GM12878 (cell line): ENCODE results near the gene TLL2. TPM values are rescaled to one million over a fixed set of nuclear protein-coding genes. Genes with fewer than 3 reads are reported as not detected.

Source experiments
- ATAC-seq: fragments of 200-7000 bp; cut with Tn5 transposase; 3 replicates; pipeline ENCODE4 v1.9.1; 2020; ENCODE audit warnings: mild to moderate bottlenecking, moderate library complexity
- BruUV-seq: library from RNA; stranded (reverse); fragments of 400-500 nt; replicated peaks from 2 replicates; lab custom pipeline; 2021; lab: Mats Ljungman, UMichigan
- CTCF ChIA-PET: fragments of 300-600 bp; sonication (Branson Sonifier 250); formaldehyde crosslinking; extraction: SDS; loops from one replicate; lab custom pipeline; 2021; ENCODE audit warnings: inconsistent platforms; lab: Yijun Ruan, JAX
- POLR2A ChIA-PET: fragments of 350-600 bp; formaldehyde crosslinking; extraction: SDS; loops from one replicate; lab custom pipeline; 2021; ENCODE audit warnings: inconsistent platforms; lab: Charles Lee
- RAD21 ChIA-PET: fragments of 300-600 bp; sonication (Branson Sonifier 250); formaldehyde crosslinking; loops from one replicate; lab custom pipeline; 2023; ENCODE audit warnings: antibody characterized with exemption; ENCODE audit not compliant: unreplicated experiment; lab: Charles Lee
- SMC1A ChIA-PET: fragments of 300-600 bp; sonication (Branson Sonifier 250); formaldehyde crosslinking; loops from one replicate; lab custom pipeline; 2023; ENCODE audit not compliant: unreplicated experiment, uncharacterized antibody; lab: Charles Lee
- DNase-seq: peaks from one replicate; pipeline ENCODE4 v3.0.0-alpha.2; 2011; ENCODE audit warnings: low read depth, low spot score
- FAIRE-seq: peaks from 3 replicates; lab custom pipeline; 2011; peaks lifted over from hg19 to GRCh38; lab: Jason Lieb, UNC
- H2AFZ ChIP-seq: 2 replicates; pipeline ENCODE4 v1.6.0; 2011; ENCODE audit warnings: low read depth, low read length, control low read depth; ENCODE audit not compliant: control insufficient read depth
- H3K27ac ChIP-seq: 2 replicates; pipeline ENCODE4 v1.5.1; 2011; ENCODE audit warnings: control low read depth; ENCODE audit not compliant: control insufficient read depth, insufficient read depth
- H3K27me3 ChIP-seq, 2 experiments: replicated peaks in 1 of 2; 2 replicates each; pipeline versions ENCODE4 v1.6.0 to v1.6.1; 2011; ENCODE audit warnings: low read length in 1 of 2; ENCODE audit not compliant: control insufficient read depth in 2 of 2, insufficient read depth in 2 of 2
- H3K36me3 ChIP-seq, 2 experiments: 2 replicates each; pipeline ENCODE4 v1.5.1; 2011; ENCODE audit warnings: low read length in 1 of 2; ENCODE audit not compliant: control insufficient read depth in 2 of 2, insufficient read depth in 2 of 2
- H3K4me1 ChIP-seq: 2 replicates; pipeline ENCODE4 v1.6.1; 2011; ENCODE audit warnings: mild to moderate bottlenecking, low read length, moderate library complexity, mixed read lengths; ENCODE audit not compliant: control insufficient read depth, insufficient read depth
- H3K4me2 ChIP-seq: 2 replicates; pipeline ENCODE4 v1.6.0; 2011; ENCODE audit warnings: control low read depth; ENCODE audit not compliant: control insufficient read depth, insufficient read depth
- H3K4me3 ChIP-seq: fragments of 200-600 bp; sonication (generic); 2 replicates; pipeline ENCODE4 v1.5.1; 2016
- H3K79me2 ChIP-seq: 2 replicates; pipeline ENCODE4 v1.6.0; 2011; ENCODE audit warnings: low read length; ENCODE audit not compliant: control insufficient read depth, insufficient read depth
- H3K9ac ChIP-seq: 2 replicates; pipeline ENCODE4 v1.8.0; 2011; ENCODE audit warnings: low read length, control low read depth, mixed read lengths; ENCODE audit not compliant: control insufficient read depth, insufficient read depth
- H3K9me3 ChIP-seq: replicated peaks from 3 replicates; pipeline ENCODE4 v1.5.1; 2011; ENCODE audit warnings: mild to moderate bottlenecking, low read length; ENCODE audit not compliant: control insufficient read depth, insufficient read depth
- H4K20me1 ChIP-seq: 2 replicates; pipeline ENCODE4 v1.6.0; 2011; ENCODE audit not compliant: control insufficient read depth, insufficient read depth
- BRCA1 ChIP-seq: IDR thresholded peaks from 2 replicates; pipeline ENCODE4 v1.6.1; 2011; ENCODE audit warnings: low read depth, low read length, improper control_type of control experiment
- DPF2 ChIP-seq: fragments of 450-650 bp; IDR thresholded peaks from 2 replicates; pipeline ENCODE4 v1.6.1; 2017; ENCODE audit warnings: mild to moderate bottlenecking
- EED ChIP-seq: sonication (generic); IDR thresholded peaks from 2 replicates; pipeline ENCODE4 v1.6.1; 2016; ENCODE audit warnings: antibody characterized with exemption, low read depth
- EP300 ChIP-seq, 2 experiments: fragments of 150-350 bp in 1 of 2; IDR thresholded peaks; 2 replicates each; pipeline ENCODE4 v1.6.1; 2011 to 2012; ENCODE audit warnings: low read depth in 2 of 2, low read length in 2 of 2, borderline replicate concordance in 1 of 2, improper control_type of control experiment in 1 of 2, inconsistent platforms in 1 of 2; ENCODE audit not compliant: control insufficient read depth in 1 of 2
- IKZF1 ChIP-seq: fragments of 450-650 bp; conservative IDR thresholded peaks from 2 replicates; pipeline ENCODE4 v1.6.1; 2017; ENCODE audit warnings: antibody characterized with exemption, mild to moderate bottlenecking
- JUNB ChIP-seq: IDR thresholded peaks from 2 replicates; pipeline ENCODE4 v1.6.1; 2016; ENCODE audit warnings: antibody characterized with exemption, mild to moderate bottlenecking
- MXI1 ChIP-seq: fragments of 150-350 bp; IDR thresholded peaks from 2 replicates; pipeline ENCODE4 v1.6.1; 2011; ENCODE audit warnings: low read depth, mild to moderate bottlenecking, inconsistent platforms, low read length, improper control_type of control experiment
- RELB ChIP-seq: fragments of 450-650 bp; IDR thresholded peaks from 2 replicates; pipeline ENCODE4 v1.6.1; 2017; ENCODE audit warnings: low read depth, mild to moderate bottlenecking, moderate library complexity
- RUNX3 ChIP-seq: IDR thresholded peaks from 2 replicates; pipeline ENCODE4 v1.6.1; 2012; ENCODE audit warnings: low read length, inconsistent platforms
- SMARCA5 ChIP-seq: fragments of 450-650 bp; IDR thresholded peaks from 2 replicates; pipeline ENCODE4 v1.6.1; 2017; ENCODE audit warnings: mild to moderate bottlenecking
- TCF12 ChIP-seq: IDR thresholded peaks from 2 replicates; pipeline ENCODE4 v1.6.1; 2011; ENCODE audit warnings: low read depth, mild to moderate bottlenecking, low read length
- YY1 ChIP-seq: IDR thresholded peaks from 2 replicates; pipeline ENCODE4 v1.6.1; 2011; ENCODE audit warnings: low read depth, mild to moderate bottlenecking, low read length
- ZBED1 ChIP-seq: IDR thresholded peaks from 2 replicates; pipeline ENCODE4 v1.6.1; 2016; ENCODE audit warnings: borderline replicate concordance
- WGBS: methylation state at CpG from one replicate; pipeline ENCODE4 v1.1.6; 2016; ENCODE audit warnings: low lambda C conversion rate; ENCODE audit not compliant: insufficient replicate concordance, insufficient coverage; ENCODE audit errors: missing lambda C conversion rate; 5-methylcytosine and 5-hydroxymethylcytosine counted together
- in situ Hi-C: fragments of 300-500 bp; cut with MboI; formaldehyde crosslinking; loops from 9 replicates; pipeline ENCODE4 v1.14.3; 2018; ENCODE audit warnings: mixed read lengths
- intact Hi-C: fragments of 100-400 bp; cut with micrococcal nuclease; formaldehyde crosslinking; loops from one replicate; pipeline ENCODE4 v1.14.2; 2022; ENCODE audit not compliant: unreplicated experiment
- polyA plus RNA-seq, 11 experiments: library from polyadenylated mRNA; depleted of rRNA in 4 of 11; unstranded in 6 of 11; stranded (reverse) in 5 of 11; fragments of >200 nt; fragmentation: Nextera tagmentation in 4 of 11; fragmentation: Illumina TruSeq in 1 of 11; extraction: Ambion mirVana in 4 of 11; extraction: Trizol in 1 of 11; gene quantifications; 1 replicate in 1 of 11; 2 replicates in 10 of 11; pipeline versions ENCODE4 v1.2.1 to v1.2.3, GENCODE V29; 2011 to 2016; ENCODE audit warnings: inconsistent platforms in 2 of 11, missing spikeins in 2 of 11, low read depth in 1 of 11
- total RNA-seq, 4 experiments: library from RNA; depleted of rRNA in 3 of 4; stranded (reverse); fragments of >200 nt in 3 of 4; fragmentation: Illumina TruSeq in 1 of 4; extraction: Trizol in 1 of 4; gene quantifications; 2 replicates each; pipeline versions ENCODE4 v1.2.1 to v1.2.3, GENCODE V29; 2013 to 2021

Gene TLL2
- total and polyA plus RNA-seq, 10 of the 15 experiments (the other 5 are each of a cell fraction or from before 2014, with no cell fraction given), result 0.02 to 2.1 (median 0.52) TPM

GRCh38 chr10:96377816-96378294 is 135.9 kb downstream of the TLL2 start (continued):
- TF ChIP-seq YY1, result no peak
- no peak for TF ChIP-seq RELB

- in situ Hi-C loops (no loop called here), intact Hi-C loops (loop anchor here (5.0 kb wide), 1 partner anchor 651 kb away; no protein-coding TSS in a partner anchor)
- peaks cover 8% of the 10 kb centered on the region for H3K4me1 ChIP-seq
- no peaks in the 10 kb centered on the region for H3K36me3 ChIP-seq
- no peaks in the 10 kb centered on the region for H4K20me1 ChIP-seq
- H3K79me2 ChIP-seq, result no peaks in the 10 kb centered on the region
- H3K9ac ChIP-seq, result no peak overlapping the region
- 8% methylated on average over 7 of the region's 7 CpGs for WGBS
- ChIA-PET CTCF (interaction anchor here (1.1 to 8.1 kb wide), 9 partner anchors 9 to 180 kb away, joined by 3 to 64 read pairs (median 4); partner anchors contain the start of gene TLL2), RAD21 (interaction anchor here (1.8 kb wide), 1 partner anchor 649 kb away, joined by 4 read pairs; no protein-coding TSS in a partner anchor), SMC1A (interaction anchor here (0.6 to 1.1 kb wide), 3 partner anchors 137 to 968 kb away, joined by 3 to 4 read pairs (median 3); partner anchors contain the start of gene TLL2), POLR2A (no interaction called here)
- no peak overlapping the region for H3K4me3 ChIP-seq
- H3K27me3 ChIP-seq, result no peaks in the 10 kb centered on the region; a peak in 2 of 4 replicates
- H3K27ac ChIP-seq, result no peak overlapping the region
- DNase-seq, result no peak
- no peaks in the 10 kb centered on the region for H3K9me3 ChIP-seq
- H3K4me2 ChIP-seq, result no peak overlapping the region
- no peak for FAIRE-seq
- peak; percentile 67 for ATAC-seq
- no peak for TF ChIP-seq SMARCA5
- TF ChIP-seq TCF12, result 0 out of 2 replicates have a peak, but pooled peaks have one; percentile 18
- peak; percentile 57 for TF ChIP-seq RUNX3
- TF ChIP-seq JUNB, result peak; percentile 73
- TF ChIP-seq EP300 (IDR thresholded peaks at IDR 0.05; ENCODE audit: borderline replicate concordance in 1 of 2, control insufficient read depth in 1 of 2, low read depth in 2 of 2, low read length in 2 of 2), result no peak
- TF ChIP-seq EED, result peak; percentile 60
- no peak for TF ChIP-seq MXI1
- 0 out of 2 replicates have a peak, but pooled peaks have one; percentile 29 for TF ChIP-seq IKZF1
- no peak for TF ChIP-seq ZBED1
- no peak for TF ChIP-seq BRCA1
- TF ChIP-seq DPF2, result 0 out of 2 replicates have a peak, but pooled peaks have one; percentile 19
- no peak overlapping the region for H2AFZ ChIP-seq
- BruUV-seq, result no TSS peak
Measured at GRCh38 chr10:96376483-96376882, 137.2 kb downstream of the TLL2 start.
